Panc1 (cell line): Measurements from ENCODE around the gene CABP2. TPM values are rescaled to one million over a fixed set of nuclear protein-coding genes. Genes with fewer than 3 reads are reported as not detected.

ENCODE experiments used
- ATAC-seq: fragments of 200-7000 bp; cut with Tn5 transposase; 2 replicates; pipeline ENCODE4 v1.9.1; 2020; ENCODE audit warnings: mild to moderate bottlenecking, moderate library complexity
- BruUV-seq: library from RNA; stranded (reverse); fragments of 400-500 nt; replicated peaks from 2 replicates; lab custom pipeline; 2021; lab: Mats Ljungman, UMichigan
- CTCF ChIA-PET: fragments of 300-600 bp; sonication (Branson Sonifier 250); formaldehyde crosslinking; loops from one replicate; lab custom pipeline; 2022; ENCODE audit warnings: antibody characterized with exemption; lab: Charles Lee
- POLR2A ChIA-PET: fragments of 300-600 bp; sonication (Branson Sonifier 250); formaldehyde crosslinking; loops from one replicate; lab custom pipeline; 2022; ENCODE audit warnings: antibody characterized with exemption; lab: Charles Lee
- DNase-seq: peaks from one replicate; pipeline ENCODE4 v3.0.0-alpha.2; 2010; ENCODE audit warnings: low read depth, low spot score
- H3K27ac ChIP-seq: 2 replicates; pipeline ENCODE4 v1.5.1; 2011; ENCODE audit warnings: mild to moderate bottlenecking, low read length, inconsistent platforms
- H3K27me3 ChIP-seq: fragments of 200-500 bp; sonication (Bioruptor generic); 2 replicates; pipeline ENCODE4 v1.6.0; 2014; ENCODE audit warnings: low read length, inconsistent platforms; ENCODE audit not compliant: control insufficient read depth, insufficient read depth
- H3K36me3 ChIP-seq: fragments of 200-500 bp; sonication (Bioruptor generic); 2 replicates; pipeline ENCODE4 v1.5.1; 2014; ENCODE audit warnings: inconsistent platforms, mild to moderate bottlenecking, low read length, moderate library complexity; ENCODE audit not compliant: control insufficient read depth, insufficient read depth
- H3K4me1 ChIP-seq: 2 replicates; pipeline ENCODE4 v1.5.1; 2011; ENCODE audit warnings: inconsistent platforms, mild to moderate bottlenecking, low read length, moderate library complexity; ENCODE audit not compliant: control insufficient read depth, insufficient read depth
- H3K4me3 ChIP-seq, 2 experiments: 2 replicates each; pipeline ENCODE4 v1.5.1; 2011 to 2012; ENCODE audit warnings: low read depth in 2 of 2, low read length in 2 of 2, mild to moderate bottlenecking in 2 of 2, inconsistent platforms in 1 of 2, moderate library complexity in 1 of 2
- H3K9me3 ChIP-seq: fragments of 200-500 bp; sonication (Bioruptor generic); 2 replicates; pipeline ENCODE4 v1.5.1; 2014; ENCODE audit warnings: low read depth, mild to moderate bottlenecking, inconsistent platforms, low read length, moderate library complexity; ENCODE audit not compliant: control insufficient read depth, insufficient read depth
- CTCF ChIP-seq: fragments of 450-650 bp; IDR thresholded peaks from 2 replicates; pipeline ENCODE4 v1.5.1; 2017; ENCODE audit warnings: mild to moderate bottlenecking
- POLR2AphosphoS5 ChIP-seq: IDR thresholded peaks from 2 replicates; pipeline ENCODE4 v1.6.1; 2012; ENCODE audit warnings: mild to moderate bottlenecking, low read depth, low read length, moderate library complexity
- REST ChIP-seq, 2 experiments: IDR thresholded peaks; 2 replicates each; pipeline ENCODE4 v1.6.1; 2011 to 2012; ENCODE audit warnings: low read depth in 2 of 2, control low read depth in 1 of 2, low read length in 1 of 2, mild to moderate bottlenecking in 1 of 2, moderate library complexity in 1 of 2; ENCODE audit not compliant: insufficient read depth in 1 of 2
- SIN3A ChIP-seq: IDR thresholded peaks from 2 replicates; pipeline ENCODE4 v1.6.1; 2012; ENCODE audit warnings: low read depth, mild to moderate bottlenecking, low read length, moderate library complexity, borderline replicate concordance; ENCODE audit not compliant: insufficient read depth
- TCF7L2 ChIP-seq: IDR thresholded peaks from 2 replicates; pipeline ENCODE4 v1.6.1; 2011; ENCODE audit warnings: mild to moderate bottlenecking, low read depth, low read length, inconsistent platforms
- in situ Hi-C: cut with HindIII; loops from 2 replicates; pipeline ENCODE4 v1.10.0; 2016; ENCODE audit warnings: low sequenced_read_pairs, low pct_unique_long_range_greater_than_20kb
- intact Hi-C: fragments of 100-400 bp; cut with micrococcal nuclease; formaldehyde crosslinking; loops from one replicate; pipeline ENCODE4 v1.10.0; 2022; ENCODE audit not compliant: unreplicated experiment
- total RNA-seq: library from RNA; stranded (reverse); gene quantifications from one replicate; pipeline ENCODE4 v1.2.1, GENCODE V29; 2021; ENCODE audit not compliant: unreplicated experiment

Gene CABP2
- total RNA-seq, 1 experiment from 2014 or later, result not detected

GRCh38 chr11:67500484-67500821 is 22.8 kb downstream of the CABP2 start:
- Histone ChIP-seq H3K9me3 (no peaks in the 10 kb centered on the region), H3K27ac (no peak overlapping the region), H3K4me3 (no peak overlapping the region), H3K4me1 (peaks cover 5% of the 10 kb centered on the region), H3K27me3 (no peaks in the 10 kb centered on the region), H3K36me3 (no peaks in the 10 kb centered on the region; the same call in 1 of the 2 replicates)
- no TSS peak for BruUV-seq
- intact Hi-C loops, result no loop called here
- CTCF ChIA-PET, result no interaction called here
- TF ChIP-seq POLR2AphosphoS5 (no peak), CTCF (no peak), REST (IDR thresholded peaks at IDR 0.05; ENCODE audit: insufficient read depth in 1 of 2, low read depth in 2 of 2, low read length in 1 of 2) (no peak), SIN3A (no peak), TCF7L2 (no peak)
- no peak for DNase-seq
- no peak for ATAC-seq
- in situ Hi-C loops, result no loop called here
- POLR2A ChIA-PET, result no interaction called here

GRCh38 chr11:67499808-67500483 is 23.3 kb downstream of the CABP2 start:
- Histone ChIP-seq H3K27ac (no peak overlapping the region), H3K36me3 (no peaks in the 10 kb centered on the region; the same call in 1 of the 2 replicates), H3K27me3 (no peaks in the 10 kb centered on the region), H3K4me1 (peaks cover 3% of the 10 kb centered on the region; the same call in 1 of the 2 replicates), H3K9me3 (no peaks in the 10 kb centered on the region), H3K4me3 (no peak overlapping the region)
- intact Hi-C loops (no loop called here), in situ Hi-C loops (no loop called here)
- TF ChIP-seq TCF7L2 (no peak), POLR2AphosphoS5 (no peak), SIN3A (no peak), CTCF (no peak), REST (IDR thresholded peaks at IDR 0.05; ENCODE audit: insufficient read depth in 1 of 2, low read depth in 2 of 2, low read length in 1 of 2) (no peak)
- ATAC-seq (no peak), DNase-seq (no peak)
- BruUV-seq, result no TSS peak
- CTCF ChIA-PET, result no interaction called here
- POLR2A ChIA-PET, result no interaction called here
